Large intestine (tissue), 3 donors: ENCODE measurements around the gene TENT4A. TPM values are rescaled to one million over a fixed set of nuclear protein-coding genes. Genes with fewer than 3 reads are reported as not detected.

Experiments
- DNase-seq, 2 donors: peaks; one replicate each; pipeline versions ENCODE4 v3.0.0 to v3.0.0-alpha.2; 2013
- H3K27ac ChIP-seq: one replicate; pipeline ENCODE4 v1.5.1; 2013; ENCODE audit warnings: low read length
- H3K27me3 ChIP-seq: 2 replicates; pipeline ENCODE4 v1.6.1; 2013; ENCODE audit warnings: low read length; ENCODE audit not compliant: control insufficient read depth, insufficient read depth
- H3K36me3 ChIP-seq: 2 replicates; pipeline ENCODE4 v1.6.1; 2013; ENCODE audit warnings: low read length; ENCODE audit not compliant: control insufficient read depth, insufficient read depth
- H3K4me1 ChIP-seq: one replicate; pipeline ENCODE4 v1.6.1; 2013; ENCODE audit warnings: low read length; ENCODE audit not compliant: control insufficient read depth, insufficient read depth
- H3K4me3 ChIP-seq: one replicate; pipeline ENCODE4 v1.5.1; 2013; ENCODE audit warnings: low read length
- H3K9me3 ChIP-seq: one replicate; pipeline ENCODE4 v1.6.1; 2013; ENCODE audit warnings: mild to moderate bottlenecking, low read depth, low read length, moderate library complexity; ENCODE audit not compliant: control insufficient read depth
- WGBS: methylation state at CpG from one replicate; pipeline ENCODE4 v1.1.5; 2013; ENCODE audit warnings: low lambda C conversion rate; ENCODE audit not compliant: insufficient coverage; 5-methylcytosine and 5-hydroxymethylcytosine counted together
- polyA plus RNA-seq: library from polyadenylated mRNA; unstranded; fragments of 120-200 nt; gene quantifications from one replicate; pipeline ENCODE4 v1.2.1, GENCODE V29; 2013

TENT4A gene
- polyA plus RNA-seq, 1 donor = 24.7 TPM

- no peaks in the 10 kb centered on the region for H3K36me3 ChIP-seq
- WGBS = 67% methylated on average over 1 of the region's 1 CpG
- no peaks in the 10 kb centered on the region for H3K9me3 ChIP-seq
- H3K4me1 ChIP-seq = no peaks in the 10 kb centered on the region
- no peak overlapping the region for H3K27ac ChIP-seq
- H3K27me3 ChIP-seq = peaks cover 10% of the 10 kb centered on the region
- DNase-seq = no peak
- no peak overlapping the region for H3K4me3 ChIP-seq
These were observed 14.5 kb upstream of the TENT4A start for GRCh38 chr5:6698696-6699095.

- H3K9me3 ChIP-seq = no peaks in the 10 kb centered on the region
- peaks cover 10% of the 10 kb centered on the region for H3K27me3 ChIP-seq
- H3K4me1 ChIP-seq = no peaks in the 10 kb centered on the region
- WGBS = 80% methylated on average over 1 of the region's 1 CpG
- H3K36me3 ChIP-seq = no peaks in the 10 kb centered on the region
- H3K27ac ChIP-seq = no peak overlapping the region
- no peak overlapping the region for H3K4me3 ChIP-seq
- DNase-seq = no peak
These were observed 13.9 kb upstream of the TENT4A start for GRCh38 chr5:6699357-6699756.

GRCh38 chr5:6700074-6700684, 13.1 kb upstream of the TENT4A start:
- DNase-seq = no peak
- no peak overlapping the region for H3K27ac ChIP-seq
- H3K9me3 ChIP-seq = no peaks in the 10 kb centered on the region
- no peak overlapping the region for H3K4me3 ChIP-seq
- WGBS = 100% methylated on average over 1 of the region's 11 CpGs
- no peaks in the 10 kb centered on the region for H3K4me1 ChIP-seq
- H3K36me3 ChIP-seq = no peaks in the 10 kb centered on the region
- H3K27me3 ChIP-seq = peaks cover 10% of the 10 kb centered on the region

GRCh38 chr5:6700685-6701355, 12.4 kb upstream of the TENT4A start:
- H3K4me3 ChIP-seq = no peak overlapping the region
- WGBS = no CpG with 5 or more reads among the region's 12 CpGs
- no peak overlapping the region for H3K27ac ChIP-seq
- peaks cover 10% of the 10 kb centered on the region for H3K27me3 ChIP-seq
- no peaks in the 10 kb centered on the region for H3K36me3 ChIP-seq
- H3K4me1 ChIP-seq = no peaks in the 10 kb centered on the region
- no peaks in the 10 kb centered on the region for H3K9me3 ChIP-seq
- DNase-seq = no peak

DNA sequence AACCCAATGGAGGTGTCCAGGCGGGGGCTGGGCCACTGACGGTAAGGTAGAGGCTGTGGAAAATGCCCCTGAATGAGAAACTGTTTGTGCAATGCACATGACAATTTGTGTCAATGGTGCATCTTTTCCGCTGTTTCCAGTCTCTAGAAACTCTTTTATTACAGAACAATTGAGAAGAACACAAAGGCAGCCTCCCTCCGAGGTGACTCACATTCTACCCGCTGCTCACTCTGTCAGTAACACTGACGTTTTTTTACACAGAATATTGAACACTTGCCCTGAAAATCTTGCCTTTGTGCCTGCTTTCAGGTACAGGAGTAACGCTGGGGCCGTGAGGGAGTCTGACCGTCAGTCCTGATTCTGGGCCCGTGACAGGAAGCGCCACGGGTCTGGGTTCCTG, 11.7 kb upstream of the TENT4A start:
- Histone ChIP-seq H3K27ac (no peak overlapping the region), H3K36me3 (no peaks in the 10 kb centered on the region), H3K4me1 (no peaks in the 10 kb centered on the region), H3K27me3 (peaks cover 10% of the 10 kb centered on the region), H3K4me3 (no peak overlapping the region), H3K9me3 (no peaks in the 10 kb centered on the region)
- no peak for DNase-seq
- WGBS = no CpG with 5 or more reads among the region's 12 CpGs

DNA sequence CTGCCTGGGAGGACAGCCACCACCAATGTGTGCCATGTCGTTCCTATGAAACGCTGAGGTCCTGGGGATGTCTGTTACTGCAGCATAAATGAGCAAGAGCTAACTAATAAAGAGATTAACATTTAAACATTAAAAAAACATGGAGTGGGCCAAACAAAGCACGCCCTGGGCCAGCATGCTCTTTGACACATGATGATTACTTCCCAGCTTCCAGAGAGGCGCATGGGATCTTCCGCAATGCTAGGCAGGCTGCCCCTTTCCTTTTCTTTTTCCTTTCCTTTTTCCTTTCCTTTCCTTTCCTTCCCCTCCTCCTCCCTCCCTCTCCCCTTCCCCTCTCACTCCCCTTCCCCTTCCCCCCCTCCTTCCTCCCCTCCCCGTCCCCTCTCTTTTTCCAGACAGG, 10.6 kb upstream of the TENT4A start:
- no peaks in the 10 kb centered on the region for H3K4me1 ChIP-seq
- no CpG with 5 or more reads among the region's 6 CpGs for WGBS
- no peaks in the 10 kb centered on the region for H3K36me3 ChIP-seq
- no peak overlapping the region for H3K27ac ChIP-seq
- H3K4me3 ChIP-seq = no peak overlapping the region
- H3K9me3 ChIP-seq = no peaks in the 10 kb centered on the region
- no peak for DNase-seq
- H3K27me3 ChIP-seq = peaks cover 10% of the 10 kb centered on the region

DNA sequence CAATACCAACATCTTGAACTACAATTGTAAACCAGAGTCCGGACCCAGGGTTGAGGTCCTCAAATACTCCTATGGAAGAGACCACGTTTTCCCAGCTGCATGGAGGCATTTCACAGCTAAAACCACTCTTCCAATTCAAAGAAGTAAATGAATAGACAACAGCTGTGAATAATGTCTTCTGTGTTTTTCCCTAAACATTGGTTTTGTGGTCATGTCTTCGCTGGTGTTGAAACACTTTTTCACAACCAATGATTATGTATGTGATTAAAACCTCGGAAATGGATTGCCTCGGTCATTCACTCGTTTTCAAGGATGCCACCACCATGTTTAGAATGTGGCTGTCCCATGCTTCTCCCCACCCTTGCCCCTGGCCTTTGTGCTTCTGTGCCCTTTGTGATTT, 9.4 kb upstream of the TENT4A start:
- H3K27me3 ChIP-seq = peaks cover 7% of the 10 kb centered on the region
- H3K4me3 ChIP-seq = no peak overlapping the region
- no peaks in the 10 kb centered on the region for H3K36me3 ChIP-seq
- H3K27ac ChIP-seq = no peak overlapping the region
- no peaks in the 10 kb centered on the region for H3K4me1 ChIP-seq
- DNase-seq = no peak
- WGBS = 85% methylated on average over 4 of the region's 6 CpGs
- no peaks in the 10 kb centered on the region for H3K9me3 ChIP-seq

- no peak overlapping the region for H3K27ac ChIP-seq
These were observed 8.8 kb upstream of the TENT4A start for GRCh38 chr5:6704361-6704851.

GRCh38 chr5:6705088-6705487, 8.1 kb upstream of the TENT4A start:
- Histone ChIP-seq H3K27me3 (peaks cover 7% of the 10 kb centered on the region), H3K27ac (no peak overlapping the region), H3K9me3 (no peaks in the 10 kb centered on the region), H3K36me3 (no peaks in the 10 kb centered on the region), H3K4me3 (no peak overlapping the region), H3K4me1 (no peaks in the 10 kb centered on the region)
- no CpG with 5 or more reads among the region's 6 CpGs for WGBS
- DNase-seq = no peak

More at GRCh38 chr5:6704361-6704851, 8.8 kb upstream of the TENT4A start:
- no peak for DNase-seq
- WGBS = no CpG with 5 or more reads among the region's 11 CpGs
- Histone ChIP-seq H3K9me3 (no peaks in the 10 kb centered on the region), H3K36me3 (no peaks in the 10 kb centered on the region), H3K4me1 (no peaks in the 10 kb centered on the region), H3K4me3 (no peak overlapping the region), H3K27me3 (peaks cover 7% of the 10 kb centered on the region)

DNA sequence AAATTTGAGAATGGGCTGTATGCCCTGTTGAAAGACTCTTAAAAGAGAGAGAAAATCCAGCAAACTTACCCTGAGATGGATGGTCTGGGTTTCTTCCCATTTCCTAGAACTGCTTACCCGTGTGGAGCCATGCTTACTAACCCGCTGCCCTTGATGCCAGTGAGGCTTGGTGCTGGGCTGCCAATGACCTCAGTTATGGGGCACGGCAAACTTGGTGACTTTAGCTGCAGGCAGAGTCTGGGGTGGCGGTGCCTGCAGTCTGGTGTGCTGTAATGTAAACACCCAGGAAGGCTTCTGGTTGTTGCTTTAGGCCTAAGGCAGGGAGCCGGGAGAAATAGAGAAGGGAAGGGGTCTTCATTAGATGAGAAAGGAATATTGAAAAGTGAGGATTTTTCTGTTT, 7.3 kb upstream of the TENT4A start:
- no peaks in the 10 kb centered on the region for H3K9me3 ChIP-seq
- no peak overlapping the region for H3K4me3 ChIP-seq
- H3K36me3 ChIP-seq = no peaks in the 10 kb centered on the region
- no CpG with 5 or more reads among the region's 5 CpGs for WGBS
- DNase-seq = no peak
- H3K4me1 ChIP-seq = no peaks in the 10 kb centered on the region
- H3K27ac ChIP-seq = no peak overlapping the region
- H3K27me3 ChIP-seq = peaks cover 3% of the 10 kb centered on the region

- Histone ChIP-seq H3K36me3 (no peaks in the 10 kb centered on the region), H3K9me3 (no peaks in the 10 kb centered on the region), H3K4me3 (no peak overlapping the region), H3K4me1 (peaks cover 7% of the 10 kb centered on the region), H3K27me3 (no peaks in the 10 kb centered on the region), H3K27ac (no peak overlapping the region)
- WGBS = 100% methylated on average over 1 of the region's 6 CpGs
- no peak for DNase-seq
These were observed 5.4 kb upstream of the TENT4A start for GRCh38 chr5:6707852-6708251.
